ENCODE measurements around the gene AVPR2.

AVPR2 gene

DNA sequence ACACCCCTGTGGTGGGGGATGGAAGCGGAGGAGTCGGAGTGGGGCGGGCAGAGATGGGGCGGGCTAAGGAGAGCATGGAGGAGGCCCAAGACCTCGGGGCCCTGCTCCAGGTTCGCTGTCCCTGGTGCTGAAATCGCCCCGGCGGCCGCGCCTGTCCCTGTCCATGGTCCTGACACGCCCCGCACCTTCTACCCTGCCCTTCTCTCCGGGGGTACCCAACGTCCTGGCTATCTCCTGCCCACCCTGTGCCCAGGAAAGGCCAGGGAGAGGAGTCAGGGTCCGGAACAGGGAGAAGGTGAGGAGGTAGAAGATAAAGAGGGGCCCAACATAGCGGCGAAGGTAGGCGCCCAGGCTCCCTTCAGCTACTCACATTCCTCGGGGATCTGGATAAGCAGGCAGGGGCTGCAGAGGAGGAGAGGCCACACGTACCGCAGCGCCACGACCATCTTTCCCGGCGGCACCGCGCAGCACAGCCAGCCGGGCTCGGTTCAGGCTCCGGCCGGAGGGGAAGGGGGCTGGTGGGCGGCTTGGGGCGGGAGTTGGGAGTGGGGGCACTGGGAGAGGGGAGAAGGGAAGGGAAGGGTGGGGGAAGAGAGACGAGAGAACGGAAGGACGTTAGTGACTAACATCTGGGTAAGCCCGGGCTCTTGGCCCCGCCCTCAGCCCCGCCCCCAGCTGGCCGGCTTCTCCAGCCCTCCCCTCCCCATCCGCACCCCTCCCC is 28.9 kb upstream of the AVPR2 start:
- TF ChIP-seq POLR2A (IDR thresholded peaks at IDR 0.05; ENCODE audit: low read length) = no peak
- no peak for TF ChIP-seq GATA1 (IDR thresholded peaks at IDR 0.05; ENCODE audit: low read depth, low read length)
- DNase-seq = peak; percentile 52 to 71

DNA sequence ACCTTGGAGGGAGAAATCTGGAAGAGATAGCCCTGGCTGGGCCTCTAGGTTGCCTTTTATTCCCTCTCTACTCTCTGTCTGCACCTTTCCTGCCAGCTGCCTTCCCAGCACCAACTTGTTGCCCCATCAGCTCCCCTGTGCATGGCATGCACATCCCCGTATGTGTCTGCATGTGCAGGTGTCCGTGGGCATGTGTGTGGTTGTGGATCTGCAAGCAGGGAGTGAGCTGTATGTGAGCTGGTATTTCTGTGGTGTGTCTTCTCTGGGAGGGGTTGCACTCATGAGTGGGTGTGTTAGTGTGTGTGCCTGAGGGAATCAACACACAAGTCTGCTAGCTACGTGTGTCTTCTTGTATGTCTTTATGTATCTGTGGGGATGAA is 28.4 kb upstream of the AVPR2 start:
- TF ChIP-seq POLR2A (IDR thresholded peaks at IDR 0.05; ENCODE audit: low read length) (no peak), GATA1 (IDR thresholded peaks at IDR 0.05; ENCODE audit: low read depth, low read length) (no peak)
- DNase-seq = no peak

DNA sequence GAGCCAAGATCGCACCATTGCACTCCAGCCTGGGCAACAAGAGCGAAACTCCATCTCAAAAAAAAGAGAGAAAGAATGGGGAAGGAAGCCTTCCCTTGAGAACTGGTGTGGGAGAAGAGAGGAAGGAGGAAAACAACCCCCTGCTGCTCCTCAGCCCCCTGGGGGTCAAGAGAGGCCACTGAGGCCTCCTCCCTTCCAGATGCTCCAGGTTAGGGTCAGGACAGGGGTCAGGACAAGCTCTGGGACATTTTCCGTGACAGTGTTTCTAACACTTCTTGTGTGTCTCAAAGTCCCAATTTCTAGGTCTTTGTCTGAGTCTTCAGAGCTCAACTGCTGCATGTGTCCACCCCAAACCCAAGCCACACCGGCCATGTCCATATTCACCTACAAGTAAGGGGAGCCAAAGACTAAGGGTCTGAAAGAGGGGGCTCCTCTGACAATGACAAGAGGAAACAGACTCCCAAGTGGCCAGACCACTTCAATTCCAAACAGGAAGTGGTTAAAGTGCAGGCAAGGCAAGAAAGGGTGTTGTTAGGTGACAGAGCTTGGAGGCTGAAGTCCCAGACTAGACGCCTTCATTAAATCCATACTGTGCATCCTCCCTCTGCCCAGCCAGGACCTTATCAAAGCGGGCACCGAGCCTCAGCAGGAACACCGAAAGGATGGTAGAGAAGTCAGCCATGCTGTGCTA is 26.8 kb upstream of the AVPR2 start:
- no peak for TF ChIP-seq POLR2A (IDR thresholded peaks at IDR 0.05; ENCODE audit: low read length)
- no peak for DNase-seq

DNA sequence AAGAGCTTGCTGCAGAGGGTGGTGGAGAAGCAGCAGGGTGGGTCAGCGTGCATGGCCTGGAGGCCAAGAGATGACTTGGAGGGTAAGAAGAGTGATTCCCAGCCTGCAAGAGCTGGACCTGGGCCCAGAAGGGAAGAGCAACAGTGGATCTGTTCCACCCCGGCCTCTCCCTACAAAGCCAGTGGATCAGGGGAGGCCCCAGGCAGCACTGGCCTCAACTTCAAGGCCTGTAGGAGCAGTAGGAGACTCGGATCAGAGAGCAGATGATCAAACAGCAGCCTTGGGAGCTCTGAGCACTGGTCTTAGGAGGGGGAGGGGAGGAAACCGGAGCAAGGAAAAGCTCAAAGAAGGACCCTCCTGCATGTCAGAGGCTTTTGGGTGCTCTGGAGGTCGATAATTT is 26.1 kb upstream of the AVPR2 start:
- TF ChIP-seq POLR2A (IDR thresholded peaks at IDR 0.05; ENCODE audit: low read length) (no peak), GATA1 (IDR thresholded peaks at IDR 0.05; ENCODE audit: low read depth, low read length) (no peak)
- no peak for DNase-seq

DNA sequence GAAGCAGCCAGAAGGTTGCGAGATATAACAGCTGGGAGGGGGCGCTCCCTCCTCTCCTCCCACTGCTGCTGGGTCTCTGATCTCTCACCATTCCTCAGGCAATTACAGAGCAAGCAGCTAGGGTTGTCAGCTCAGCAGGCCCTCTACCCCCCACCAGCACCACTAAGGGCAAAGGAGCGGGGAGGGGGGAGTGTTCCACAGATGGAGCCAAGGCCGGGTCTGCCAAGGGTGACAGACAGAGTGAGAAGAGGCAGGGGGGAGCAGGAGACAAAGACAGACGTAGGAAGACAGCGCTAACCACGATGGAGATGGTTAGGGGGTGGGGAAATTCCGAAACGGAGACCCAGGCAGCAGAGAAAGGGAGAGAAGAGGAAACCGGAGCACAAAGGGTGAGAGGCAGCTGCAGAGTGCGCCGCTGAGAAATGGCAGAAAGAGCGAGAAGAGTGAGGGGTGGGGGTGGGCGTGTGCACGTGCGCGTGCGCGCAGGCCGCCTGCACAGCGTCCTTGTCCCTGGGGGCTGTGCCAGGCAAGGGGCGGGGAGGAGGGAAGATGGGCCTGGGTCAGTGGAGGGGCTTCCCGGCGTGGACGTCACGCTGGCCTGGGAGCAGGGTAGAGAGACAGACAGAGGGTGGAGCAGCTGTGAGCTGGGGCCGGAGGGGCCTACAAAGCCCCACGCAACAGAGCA is 25.4 kb upstream of the AVPR2 start:
- no peak for DNase-seq
- TF ChIP-seq POLR2A (IDR thresholded peaks at IDR 0.05; ENCODE audit: low read length) (no peak), GATA1 (IDR thresholded peaks at IDR 0.05; ENCODE audit: low read depth, low read length) (no peak)

DNA sequence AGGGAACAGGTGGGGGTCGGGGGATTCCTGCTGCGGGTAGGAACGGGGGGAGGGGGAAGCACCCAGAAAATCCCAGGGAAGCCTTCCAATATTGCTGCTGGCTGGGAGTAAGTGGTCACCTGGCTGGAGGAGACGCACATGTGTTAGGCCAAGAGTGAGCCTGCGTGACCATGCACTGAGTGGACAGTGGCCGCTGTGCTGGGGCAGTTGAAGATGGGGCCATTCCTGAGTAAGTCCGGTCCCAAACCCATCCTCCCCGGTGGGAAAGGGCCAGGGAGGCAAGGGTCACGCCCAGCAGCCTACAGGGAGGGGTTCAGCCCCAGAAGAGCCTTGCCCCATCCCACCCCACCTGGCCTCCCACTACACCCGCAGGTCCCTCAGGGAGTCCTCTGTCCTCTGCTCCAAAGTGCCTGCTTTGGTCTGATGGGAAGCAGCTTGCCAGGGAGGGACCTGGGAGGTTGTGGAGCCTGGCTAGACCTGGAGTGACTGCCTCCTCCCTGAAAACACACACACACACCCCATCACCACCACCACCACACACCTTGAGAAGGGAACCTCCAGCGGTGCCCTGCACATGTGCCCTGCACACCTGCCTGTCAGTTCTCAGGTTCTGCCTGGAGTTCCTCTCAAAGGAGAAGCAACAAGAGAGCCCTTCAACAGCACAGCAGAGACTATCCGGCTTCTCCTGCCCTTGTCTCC is 24.6 kb upstream of the AVPR2 start:
- no peak for DNase-seq
- TF ChIP-seq GATA1 (IDR thresholded peaks at IDR 0.05; ENCODE audit: low read depth, low read length) (no peak), POLR2A (IDR thresholded peaks at IDR 0.05; ENCODE audit: low read length) (no peak)

DNA sequence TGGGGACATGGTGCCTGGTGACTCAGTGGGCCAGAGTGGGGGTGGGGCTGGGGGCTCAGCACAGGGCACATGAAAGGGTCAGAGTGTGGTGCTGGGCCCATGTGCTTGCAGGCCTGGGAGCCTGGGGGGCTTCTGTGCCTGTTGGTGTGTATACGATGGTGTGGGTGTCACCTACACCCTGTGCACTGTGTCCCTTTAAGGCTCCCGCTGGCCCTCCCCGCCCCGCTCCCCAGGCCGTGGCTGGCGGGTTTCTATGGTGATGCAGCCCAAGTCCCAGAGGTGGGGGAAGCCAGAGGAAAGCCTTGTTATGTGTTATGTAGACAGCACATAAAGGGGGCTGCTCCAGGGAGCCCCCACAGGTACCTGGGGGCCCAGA is 24.0 kb upstream of the AVPR2 start:
- TF ChIP-seq GATA1 (IDR thresholded peaks at IDR 0.05; ENCODE audit: low read depth, low read length) = no peak
- no peak for TF ChIP-seq POLR2A (IDR thresholded peaks at IDR 0.05; ENCODE audit: low read length)
- no peak for DNase-seq

DNA sequence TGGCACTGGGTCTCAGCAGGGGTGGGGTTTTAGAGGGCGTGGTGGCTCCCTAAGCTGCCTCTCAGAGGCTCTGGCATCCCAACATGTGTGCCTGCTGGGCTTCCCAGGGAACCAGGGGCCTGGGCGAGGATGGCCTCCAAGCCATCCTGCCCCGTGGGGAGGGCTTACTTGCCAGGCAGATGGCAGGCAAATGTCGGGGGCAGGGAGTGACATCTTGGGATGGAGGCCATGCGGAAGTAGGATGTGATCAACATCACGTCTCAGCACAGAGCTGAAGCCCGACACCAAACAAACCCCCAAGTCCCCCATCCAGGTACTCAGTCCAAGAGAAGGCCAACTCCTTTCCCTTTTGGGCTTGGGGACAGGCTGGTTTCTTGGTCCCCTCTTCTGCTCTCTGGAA is 23.2 kb upstream of the AVPR2 start:
- TF ChIP-seq POLR2A (IDR thresholded peaks at IDR 0.05; ENCODE audit: low read length) = no peak
- no peak for TF ChIP-seq GATA1 (IDR thresholded peaks at IDR 0.05; ENCODE audit: low read depth, low read length)
- DNase-seq = no peak

DNA sequence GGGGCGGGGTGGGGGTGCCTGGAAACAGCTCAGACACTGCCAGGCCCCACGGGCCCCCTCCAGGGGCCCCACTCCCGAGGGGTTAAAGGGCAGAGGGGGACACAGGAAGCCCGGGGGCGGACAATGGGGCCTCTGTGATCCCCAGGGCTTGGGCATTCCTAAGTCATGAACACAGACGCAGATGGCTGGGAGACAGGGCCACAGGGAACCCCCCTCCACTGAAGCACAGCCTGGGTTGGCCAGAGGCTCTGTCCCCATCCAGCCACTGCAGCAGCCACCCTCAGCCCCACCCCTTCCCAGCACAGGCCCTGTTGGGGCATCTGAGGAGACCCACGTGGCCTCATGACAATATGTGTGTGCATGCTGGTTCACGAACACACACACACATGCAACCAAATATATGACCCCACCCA is 22.4 kb upstream of the AVPR2 start:
- TF ChIP-seq POLR2A (IDR thresholded peaks at IDR 0.05; ENCODE audit: low read length) = no peak
- no peak for TF ChIP-seq GATA1 (IDR thresholded peaks at IDR 0.05; ENCODE audit: low read depth, low read length)
- DNase-seq = no peak

DNA sequence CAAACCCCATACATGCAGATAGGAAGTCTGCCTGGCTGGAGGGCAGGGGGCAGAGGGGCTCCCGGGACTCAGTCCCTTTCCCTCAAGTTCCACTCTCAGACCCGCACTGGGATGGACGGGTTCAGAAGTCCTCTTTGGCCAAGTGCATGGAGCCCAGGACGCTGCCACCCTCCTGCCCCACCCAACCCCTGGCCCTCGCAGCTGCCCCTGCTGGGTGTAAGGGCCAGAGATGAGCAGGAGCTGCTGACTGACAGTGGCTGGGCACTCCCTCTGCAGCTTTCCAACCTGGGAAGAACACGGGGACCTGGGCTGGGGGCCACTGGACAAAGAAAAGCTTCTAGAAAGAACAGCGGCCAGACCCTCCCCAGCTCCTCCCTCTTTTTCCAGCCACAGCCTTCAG is 21.9 kb upstream of the AVPR2 start:
- no peak for TF ChIP-seq GATA1 (IDR thresholded peaks at IDR 0.05; ENCODE audit: low read depth, low read length)
- no peak for TF ChIP-seq POLR2A (IDR thresholded peaks at IDR 0.05; ENCODE audit: low read length)
- no peak for DNase-seq

DNA sequence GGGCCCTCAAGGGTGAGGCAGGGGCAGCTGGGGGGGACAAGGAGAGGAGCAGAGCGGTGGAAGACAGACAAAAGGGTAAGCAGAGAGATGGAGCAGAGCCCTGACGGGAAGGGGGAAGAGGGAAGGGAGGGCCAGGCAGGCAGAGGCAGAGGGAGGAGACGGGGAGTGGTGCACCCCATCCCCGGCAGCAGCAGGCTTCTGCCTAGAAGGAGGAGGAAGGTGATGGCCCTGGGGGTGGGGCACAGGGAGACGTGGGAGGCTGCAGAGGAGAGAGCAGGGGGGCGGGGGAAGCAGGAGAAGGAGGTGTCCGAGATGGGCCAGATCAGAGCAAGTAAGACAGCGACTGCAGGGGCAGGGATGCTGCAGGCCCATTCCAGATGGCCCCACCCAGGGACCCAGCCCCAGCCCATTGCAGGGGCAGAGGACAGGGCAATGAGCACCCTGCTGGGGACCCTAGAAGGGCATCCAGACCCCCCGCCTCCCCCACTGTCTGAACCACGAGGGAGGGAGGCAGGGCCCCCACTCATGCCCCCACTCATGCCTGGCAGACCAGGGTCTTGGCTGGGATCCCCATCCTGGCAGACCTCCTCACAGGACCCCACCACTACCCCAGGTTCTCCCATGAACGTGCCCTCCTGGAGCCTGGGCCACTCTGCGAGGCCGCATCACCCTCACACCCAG is 21.2 kb upstream of the AVPR2 start:
- DNase-seq = no peak
- TF ChIP-seq POLR2A (IDR thresholded peaks at IDR 0.05; ENCODE audit: low read length) = no peak
- no peak for TF ChIP-seq GATA1 (IDR thresholded peaks at IDR 0.05; ENCODE audit: low read depth, low read length)

DNA sequence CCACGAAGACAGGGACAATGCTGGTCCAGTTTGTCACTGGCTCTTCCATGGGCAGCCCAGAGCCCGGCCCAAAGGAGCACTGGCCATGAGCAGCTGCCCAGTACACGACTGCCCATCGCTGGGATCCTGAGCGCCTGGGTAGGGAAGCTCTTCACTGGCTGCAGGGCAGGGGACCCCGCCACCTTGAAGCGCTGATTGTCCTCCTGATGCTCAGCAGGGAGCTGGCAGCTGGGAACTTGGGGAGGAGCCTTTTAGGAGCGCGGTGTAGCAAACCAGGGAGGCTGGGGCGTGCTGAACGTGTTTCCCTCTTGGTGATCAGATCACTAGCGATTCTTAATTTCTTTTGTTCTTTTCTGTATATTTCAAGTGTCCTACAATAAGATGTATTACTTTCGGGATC is 20.3 kb upstream of the AVPR2 start:
- TF ChIP-seq POLR2A (IDR thresholded peaks at IDR 0.05; ENCODE audit: low read length) (no peak), GATA1 (IDR thresholded peaks at IDR 0.05; ENCODE audit: low read depth, low read length) (no peak)
- no peak for DNase-seq

DNA sequence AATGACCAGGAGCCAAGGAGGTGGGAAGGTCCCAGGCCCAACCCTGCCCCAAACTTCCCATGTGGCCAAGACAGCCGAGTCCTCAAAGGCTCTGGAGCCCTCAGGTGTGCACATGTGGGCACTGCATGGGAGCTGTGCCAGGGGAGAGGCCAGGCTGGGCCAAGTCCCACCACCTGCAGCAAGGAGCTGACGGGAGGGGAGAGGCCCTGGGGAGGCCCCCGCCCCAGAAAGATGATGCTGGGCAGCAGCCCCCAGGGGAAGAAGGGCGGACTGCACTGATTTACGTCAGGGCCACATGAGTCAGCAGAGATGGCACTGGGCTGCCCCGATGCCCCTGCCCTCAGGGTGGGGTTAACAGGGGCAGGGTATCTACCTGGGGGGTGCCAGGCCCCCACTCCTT is 19.9 kb upstream of the AVPR2 start:
- no peak for TF ChIP-seq POLR2A (IDR thresholded peaks at IDR 0.05; ENCODE audit: low read length)
- TF ChIP-seq GATA1 (IDR thresholded peaks at IDR 0.05; ENCODE audit: low read depth, low read length) = no peak
- no peak for DNase-seq
